PC-9 (cell line): ENCODE data around the gene ZIC5.

ENCODE experiments used
- CTCF ChIP-seq: fragments of 200-600 bp; sonication (generic); conservative IDR thresholded peaks from 2 replicates; pipeline ENCODE4 v1.6.1; 2017; ENCODE audit warnings: mixed run types, antibody characterized with exemption, mild to moderate bottlenecking, moderate library complexity
- EZH2 ChIP-seq: fragments of 200-600 bp; sonication (generic); IDR thresholded peaks from 2 replicates; pipeline ENCODE4 v1.8.0; 2017; ENCODE audit warnings: antibody characterized with exemption, low read depth

DNA sequence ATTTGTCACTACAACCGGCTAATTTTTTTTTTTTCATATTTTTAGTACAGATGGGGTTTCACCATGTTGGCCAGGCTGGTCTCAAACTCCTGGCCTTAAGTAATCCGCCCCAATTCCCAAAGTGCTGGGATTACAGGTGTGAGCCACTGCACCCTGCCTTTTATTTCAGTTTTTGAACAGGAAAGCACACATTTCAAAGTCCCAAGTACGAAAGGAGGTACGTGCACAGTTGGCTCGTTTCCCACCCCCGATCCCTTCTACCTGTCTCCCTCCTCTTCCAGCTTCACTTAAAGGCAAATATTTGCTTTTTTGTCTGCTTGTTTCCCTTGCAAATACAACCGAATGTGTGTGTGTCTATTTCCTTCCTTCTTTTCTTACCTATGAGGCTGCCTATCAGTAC is 30.5 kb downstream of the ZIC5 start:
- TF ChIP-seq CTCF (no peak), EZH2 (no peak)
